Endodermal cell (in vitro differentiated cells): Measurements from ENCODE around the gene ZNF532. TPM values are rescaled to one million over a fixed set of nuclear protein-coding genes. Genes with fewer than 3 reads are reported as not detected.

Experiments
- DNase-seq: peaks from one replicate; pipeline ENCODE4 v3.0.0-alpha.2; 2017
- H3K27ac ChIP-seq: 2 replicates; pipeline ENCODE4 v1.5.1; 2013; ENCODE audit warnings: mild to moderate bottlenecking, low read depth, low read length, moderate library complexity
- H3K27me3 ChIP-seq: 2 replicates; pipeline ENCODE4 v1.6.1; 2013; ENCODE audit warnings: mild to moderate bottlenecking, low read length, moderate library complexity; ENCODE audit not compliant: insufficient read depth, control insufficient read depth, poor library complexity, severe bottlenecking
- H3K36me3 ChIP-seq: 2 replicates; pipeline ENCODE4 v1.7.0; 2013; ENCODE audit warnings: mild to moderate bottlenecking, low read length, moderate library complexity; ENCODE audit not compliant: control insufficient read depth, insufficient read depth
- H3K4me1 ChIP-seq: one replicate; pipeline ENCODE4 v1.7.0; 2013; ENCODE audit warnings: low read length; ENCODE audit not compliant: control insufficient read depth, insufficient read depth
- H3K4me3 ChIP-seq: 2 replicates; pipeline ENCODE4 v1.5.1; 2013; ENCODE audit warnings: mild to moderate bottlenecking, low read length, moderate library complexity
- H3K9ac ChIP-seq: 2 replicates; pipeline ENCODE4 v1.6.1; 2013; ENCODE audit warnings: mild to moderate bottlenecking, low read length, moderate library complexity; ENCODE audit not compliant: poor library complexity, severe bottlenecking; ENCODE audit errors: extremely low read depth
- H3K9me3 ChIP-seq: 2 replicates; pipeline ENCODE4 v1.6.1; 2013; ENCODE audit warnings: mild to moderate bottlenecking, low read length, moderate library complexity; ENCODE audit not compliant: control insufficient read depth
- H3K27ac Mint-ChIP-seq: 2 replicates; pipeline ENCODE4 v1.8.0; 2020; ENCODE audit warnings: mixed read lengths
- H3K27me3 Mint-ChIP-seq: 2 replicates; pipeline ENCODE4 v1.8.0; 2021; ENCODE audit warnings: mild to moderate bottlenecking, mixed read lengths; ENCODE audit not compliant: insufficient read depth
- H3K36me3 Mint-ChIP-seq: 2 replicates; pipeline ENCODE4 v1.8.0; 2020; ENCODE audit warnings: low read depth, mixed read lengths
- H3K4me1 Mint-ChIP-seq: 2 replicates; pipeline ENCODE4 v1.8.0; 2020; ENCODE audit warnings: mixed read lengths
- H3K4me3 Mint-ChIP-seq: 2 replicates; pipeline ENCODE4 v1.8.0; 2020; ENCODE audit warnings: mild to moderate bottlenecking, moderate library complexity, mixed read lengths
- H3K9me3 Mint-ChIP-seq: 2 replicates; pipeline ENCODE4 v1.8.0; 2020; ENCODE audit warnings: mild to moderate bottlenecking, mixed read lengths
- CTCF ChIP-seq: fragments of 200-600 bp; sonication (generic); conservative IDR thresholded peaks from 2 replicates; pipeline ENCODE4 v1.5.0; 2021; ENCODE audit warnings: antibody characterized with exemption, mild to moderate bottlenecking
- WGBS, 2 experiments: methylation state at CpG; one replicate each; pipeline versions ENCODE4 v1.1.5 to v1.1.7; 2013; ENCODE audit warnings: missing lambda C conversion rate in 2 of 2, mixed read lengths in 1 of 2; ENCODE audit not compliant: insufficient coverage in 1 of 2, insufficient read length in 1 of 2; 5-methylcytosine and 5-hydroxymethylcytosine counted together
- total RNA-seq, 2 donors: library from RNA; stranded (reverse); fragmentation: NEBNext Ultra II Directional in 1 of 2; extraction: Animal tissue kit (Norgen Biotek cat#: 25700) in 1 of 2; gene quantifications; 2 replicates in 1 of 2; 3 replicates in 1 of 2; pipeline ENCODE4 v1.2.1, GENCODE V29; 2021

ZNF532 gene
- total RNA-seq, 2 donors from 2014 or later, result 138 to 207 TPM

- Mint-ChIP-seq H3K4me1 (peaks cover 11% of the 10 kb centered on the region), H3K4me3 (no peak overlapping the region), H3K27ac (peak overlapping the region; percentile 75), H3K27me3 (no peaks in the 10 kb centered on the region), H3K9me3 (peaks cover 4% of the 10 kb centered on the region), H3K36me3 (peaks cover 79% of the 10 kb centered on the region)
- DNase-seq, result no peak
- WGBS, 2 experiments, result 83 to 97% methylated on average over 4 to 8 of the region's 8 CpGs
- H3K27me3 ChIP-seq, result no peaks in the 10 kb centered on the region
- H3K9ac ChIP-seq, result no peak overlapping the region
- no peak overlapping the region for H3K4me3 ChIP-seq
- no peaks in the 10 kb centered on the region for H3K9me3 ChIP-seq
- no peak for TF ChIP-seq CTCF
- peaks cover 3% of the 10 kb centered on the region for H3K4me1 ChIP-seq
- H3K36me3 ChIP-seq, result peaks cover 86% of the 10 kb centered on the region
- H3K27ac ChIP-seq, result peak overlapping the region; percentile 14
Measured at GRCh38 chr18:58941426-58942099, 76.9 kb downstream of the ZNF532 start.

- Mint-ChIP-seq H3K9me3 (peaks cover under 1% of the 10 kb centered on the region), H3K27me3 (no peaks in the 10 kb centered on the region), H3K4me3 (no peak overlapping the region), H3K27ac (peak overlapping the region; percentile 23), H3K36me3 (peaks cover 75% of the 10 kb centered on the region), H3K4me1 (peaks cover 11% of the 10 kb centered on the region)
- Histone ChIP-seq H3K9me3 (no peaks in the 10 kb centered on the region), H3K4me3 (no peak overlapping the region), H3K36me3 (peaks cover 86% of the 10 kb centered on the region), H3K27me3 (no peaks in the 10 kb centered on the region), H3K4me1 (peaks cover 3% of the 10 kb centered on the region), H3K9ac (no peak overlapping the region), H3K27ac (no peak overlapping the region)
- no peak for DNase-seq
- 0 to 65% methylated on average over 1 to 3 of the region's 3 CpGs for WGBS, 2 experiments
- TF ChIP-seq CTCF, result no peak
Measured at GRCh38 chr18:58943896-58944295, 79.2 kb downstream of the ZNF532 start.

- Histone ChIP-seq H3K27me3 (no peaks in the 10 kb centered on the region), H3K9me3 (no peaks in the 10 kb centered on the region), H3K27ac (no peak overlapping the region), H3K4me1 (peaks cover 3% of the 10 kb centered on the region), H3K4me3 (no peak overlapping the region), H3K9ac (no peak overlapping the region), H3K36me3 (peaks cover 91% of the 10 kb centered on the region)
- no peak overlapping the region for H3K4me3 Mint-ChIP-seq
- H3K36me3 Mint-ChIP-seq, result peaks cover 71% of the 10 kb centered on the region
- H3K4me1 Mint-ChIP-seq, result peaks cover 14% of the 10 kb centered on the region
- WGBS, 2 experiments, result 96 to 100% methylated on average over 6 to 7 of the region's 7 CpGs
- H3K27me3 Mint-ChIP-seq, result no peaks in the 10 kb centered on the region
- no peaks in the 10 kb centered on the region for H3K9me3 Mint-ChIP-seq
- no peak for TF ChIP-seq CTCF
- H3K27ac Mint-ChIP-seq, result peak overlapping the region; percentile 11
- DNase-seq, result no peak
Measured at GRCh38 chr18:58947136-58947732, 82.6 kb downstream of the ZNF532 start.
